Mesenteric fat pad (tissue), 1 donor: ENCODE results near the gene GAREM2. TPM values are rescaled to one million over a fixed set of nuclear protein-coding genes. Genes with fewer than 3 reads are reported as not detected.
A peak's percentile ranks its signal among the peaks of the same experiment; 100 is the strongest.

Source experiments
- DNase-seq: peaks from one replicate; pipeline ENCODE4 v3.0.0-alpha.2; 2020; ENCODE audit warnings: low spot score
- total RNA-seq: library from RNA; stranded (reverse); fragmentation: NEBNext Ultra II Directional; extraction: Animal tissue kit (Norgen Biotek cat#: 25700); gene quantifications from one replicate; pipeline ENCODE4 v1.2.1, GENCODE V29; 2021
- donor health status: DM: yes; HTN: yes; CAD: no.

GAREM2 gene
- total RNA-seq, 1 donor from 2014 or later, result 6.8 TPM

DNA sequence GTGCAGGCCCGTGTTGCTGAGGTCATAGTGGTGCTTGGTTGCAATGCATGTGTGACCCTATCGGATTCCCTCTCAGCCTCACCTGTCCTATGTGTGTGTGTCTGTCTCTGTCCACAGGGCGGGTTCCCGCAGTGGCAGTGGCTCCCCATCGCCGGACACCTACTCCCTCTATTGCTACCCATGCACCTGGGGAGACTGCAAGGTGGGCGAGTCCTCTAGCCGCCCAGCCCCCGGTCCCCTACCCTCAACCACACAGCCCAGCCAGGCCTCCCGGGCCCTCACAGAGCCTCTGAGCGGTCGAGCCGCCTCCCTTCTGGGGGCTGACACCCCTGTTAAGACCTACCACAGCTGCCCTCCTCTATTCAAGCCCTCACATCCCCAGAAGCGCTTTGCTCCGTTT lies 14.2 kb downstream of the GAREM2 start:
- peak; percentile 86 for DNase-seq

DNA sequence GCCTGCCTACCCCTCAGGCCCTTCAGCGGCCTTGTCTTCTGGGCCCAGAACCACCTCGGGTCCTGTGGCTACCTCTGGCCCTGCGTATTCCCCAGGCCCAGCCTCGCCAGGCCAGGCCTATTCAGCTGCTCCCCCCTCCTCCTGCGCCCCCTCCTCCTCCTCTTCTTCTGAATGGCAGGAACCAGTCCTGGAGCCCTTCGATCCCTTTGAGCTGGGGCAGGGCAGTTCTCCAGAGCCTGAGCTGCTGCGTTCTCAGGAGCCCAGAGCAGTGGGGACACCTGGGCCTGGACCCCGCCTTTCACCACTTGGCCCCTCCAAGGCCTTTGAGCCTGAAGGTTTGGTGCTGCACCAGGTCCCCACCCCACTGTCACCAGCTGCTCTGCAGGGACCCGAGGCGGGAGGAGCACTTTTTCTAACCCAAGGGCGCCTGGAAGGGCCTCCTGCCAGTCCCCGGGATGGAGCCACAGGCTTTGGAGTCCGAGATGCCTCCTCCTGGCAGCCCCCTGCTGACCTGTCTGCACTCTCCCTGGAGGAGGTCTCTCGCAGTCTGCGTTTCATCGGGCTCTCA lies 14.7 kb downstream of the GAREM2 start:
- DNase-seq, result peak; percentile 72

DNA sequence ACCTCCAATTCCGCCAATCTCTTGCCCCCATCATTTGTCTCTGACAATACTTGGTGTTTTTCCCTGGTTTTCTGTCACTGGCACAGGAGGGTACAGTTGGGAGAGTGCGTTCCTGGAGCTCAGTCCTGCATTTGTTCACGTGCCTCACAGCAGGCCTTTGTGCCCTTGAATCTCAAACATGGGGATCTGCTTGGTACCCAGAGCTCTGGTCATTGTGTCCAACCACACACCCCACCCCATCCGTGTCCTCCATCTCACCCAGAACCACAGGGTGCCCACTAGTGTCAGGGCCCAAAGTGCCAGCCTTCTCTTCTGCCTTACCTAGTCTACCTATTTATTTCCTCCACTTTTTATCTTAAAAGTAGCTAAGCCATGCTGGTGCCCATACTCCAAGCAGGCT lies 16.2 kb downstream of the GAREM2 start:
- peak; percentile 55 for DNase-seq

DNA sequence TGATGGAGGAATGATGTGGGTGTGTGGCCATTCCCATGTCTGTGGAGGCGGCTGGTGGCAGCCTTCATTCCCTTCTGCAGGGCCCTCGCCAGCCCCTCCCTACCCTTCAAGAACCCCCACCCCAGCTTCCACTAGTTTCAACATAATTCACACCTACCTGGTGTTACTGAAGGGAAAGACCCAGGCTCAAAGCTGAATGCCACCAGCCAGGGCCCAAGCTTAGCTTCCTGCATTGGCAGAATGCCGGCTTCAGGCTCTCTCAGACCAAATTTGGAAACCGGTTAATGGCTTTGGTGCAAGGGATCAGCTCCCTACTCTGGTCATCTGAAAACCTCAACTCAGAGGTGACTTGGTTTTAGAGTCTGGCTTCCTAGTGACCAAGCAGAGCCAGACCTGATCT lies 16.9 kb downstream of the GAREM2 start:
- DNase-seq, result peak; percentile 37

DNA sequence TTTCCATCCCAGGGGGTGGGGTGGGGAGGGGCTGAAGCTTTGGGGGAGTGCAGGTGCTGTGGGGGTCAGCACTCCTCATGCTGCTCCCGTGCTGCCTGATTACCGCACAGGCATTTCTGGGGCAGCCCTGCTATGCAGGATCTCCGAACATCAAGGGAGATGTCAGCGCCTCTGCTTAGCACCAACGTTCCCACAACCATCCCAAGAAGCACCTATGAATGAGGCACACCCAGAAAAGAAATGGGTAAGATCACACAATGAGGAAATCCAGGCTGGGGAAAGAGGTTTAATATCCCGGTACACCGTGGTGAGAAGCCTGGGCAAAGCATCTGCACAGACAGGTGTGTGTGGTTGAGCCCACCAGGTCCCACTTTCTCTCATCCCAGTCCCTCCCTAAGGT lies 17.5 kb downstream of the GAREM2 start:
- no peak for DNase-seq

DNA sequence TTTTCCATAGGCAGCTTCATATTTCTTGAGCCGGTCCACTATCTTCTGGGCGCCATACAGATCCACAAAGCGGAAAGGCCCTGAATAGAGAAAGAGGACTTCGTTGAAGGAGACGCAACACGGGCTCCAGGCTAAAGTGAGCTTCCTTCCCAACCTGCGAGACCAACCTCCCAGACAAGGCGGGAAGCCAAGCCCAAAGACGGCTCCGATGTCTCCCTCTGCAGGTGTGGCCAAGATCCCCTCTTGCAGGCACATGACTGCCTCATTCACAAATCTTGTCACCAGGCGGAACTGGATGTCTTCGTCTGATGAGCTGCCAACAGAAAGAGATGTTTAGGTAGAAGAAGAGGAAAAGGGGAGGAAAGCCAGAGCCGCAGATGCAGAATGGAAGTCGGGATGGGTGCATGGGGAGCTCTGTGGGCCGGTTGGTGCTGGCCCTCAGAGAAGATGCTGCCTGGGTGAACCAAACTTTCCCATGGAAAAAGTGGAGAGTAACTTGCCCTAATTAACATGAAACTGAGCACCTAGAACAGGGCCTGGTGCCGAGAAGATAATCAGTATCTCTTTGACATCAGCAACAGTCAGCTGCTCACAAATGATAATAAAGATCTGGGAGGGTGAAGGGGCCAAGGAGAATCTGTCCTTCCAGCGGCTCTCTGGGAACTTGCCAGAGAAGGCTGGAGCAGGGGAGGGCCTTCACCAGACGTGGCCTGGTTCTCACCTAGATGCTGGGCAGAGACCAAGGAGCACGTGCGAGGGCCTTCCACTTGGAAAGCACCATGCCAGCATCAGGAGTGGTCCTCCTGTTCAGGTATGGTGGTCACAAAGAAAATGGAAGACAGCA lies 18.6 kb downstream of the GAREM2 start:
- peak; percentile 72 for DNase-seq

DNA sequence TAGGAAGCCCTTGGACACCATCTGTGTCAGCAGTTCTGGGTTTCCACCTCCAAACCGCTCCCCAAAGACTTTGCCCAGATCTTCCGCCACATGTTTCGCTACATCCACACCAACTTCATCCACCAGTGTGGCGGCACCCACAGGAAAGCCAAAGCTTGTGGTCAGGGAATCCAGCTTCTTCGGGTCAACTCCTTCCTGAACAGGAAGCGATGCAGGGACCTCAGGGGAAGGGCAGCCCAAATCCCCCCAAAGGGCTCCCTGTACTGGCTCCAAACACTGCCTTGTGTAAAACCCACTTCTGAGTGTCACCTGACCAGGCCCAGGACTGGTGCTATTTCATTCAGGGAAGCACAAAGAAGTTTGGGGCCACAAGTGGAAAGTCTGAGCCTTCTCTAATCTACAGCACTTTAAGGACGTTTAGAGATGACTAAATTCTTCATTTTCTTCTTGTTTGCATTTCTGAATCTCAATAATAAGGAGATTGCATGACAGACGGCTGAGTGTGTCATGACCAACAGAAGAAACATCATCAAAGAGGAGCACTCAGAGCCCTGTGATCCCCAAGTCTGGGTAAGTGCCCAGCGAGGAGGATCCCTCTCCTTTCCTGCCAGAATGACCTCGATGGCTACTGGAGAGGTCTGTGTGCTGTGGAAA lies 20.8 kb downstream of the GAREM2 start:
- peak; percentile 51 for DNase-seq

DNA sequence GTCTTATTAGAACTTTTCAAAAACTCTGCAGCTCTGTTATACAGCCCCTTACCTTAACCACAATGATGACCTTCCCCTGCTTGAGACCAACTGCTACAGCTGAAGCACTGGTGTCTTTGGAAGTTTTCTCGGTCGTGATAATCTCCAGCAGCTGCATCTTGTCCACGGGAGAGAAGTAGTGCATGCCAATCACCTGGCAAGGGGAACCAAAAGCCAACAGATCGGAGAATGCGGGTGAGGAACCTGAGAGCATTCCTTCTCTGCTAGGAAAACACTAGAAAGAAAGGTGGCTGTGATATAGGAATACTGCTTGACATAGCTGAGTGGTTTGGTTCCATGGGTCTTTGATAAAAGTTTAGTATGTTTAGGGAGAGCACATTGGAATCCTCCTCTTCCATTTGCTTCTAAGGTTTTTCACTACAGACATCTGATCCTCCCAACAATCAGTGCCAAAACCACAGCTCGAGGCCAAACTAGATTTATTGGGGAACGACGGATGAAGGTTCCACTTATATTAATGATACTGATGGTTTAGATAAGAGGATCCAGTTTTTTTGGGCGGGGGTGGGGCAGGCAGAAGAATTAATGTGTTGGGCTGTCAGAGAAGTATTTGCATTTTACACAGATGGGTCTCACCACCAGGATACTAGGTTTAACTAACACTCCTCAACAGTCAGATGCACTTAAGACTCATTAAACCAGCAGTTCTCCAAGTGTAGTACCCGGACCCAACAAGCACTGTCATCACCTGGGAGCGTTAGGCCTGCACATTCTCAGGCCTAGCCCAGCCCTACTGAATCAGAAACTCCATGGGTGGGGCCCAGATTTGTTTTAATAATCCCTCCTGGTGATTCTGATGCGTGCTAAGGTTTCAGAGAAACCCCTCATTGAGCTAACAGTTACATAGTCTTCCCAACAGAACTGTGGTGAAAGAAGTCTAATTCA lies 22.4 kb downstream of the GAREM2 start:
- no peak for DNase-seq

DNA sequence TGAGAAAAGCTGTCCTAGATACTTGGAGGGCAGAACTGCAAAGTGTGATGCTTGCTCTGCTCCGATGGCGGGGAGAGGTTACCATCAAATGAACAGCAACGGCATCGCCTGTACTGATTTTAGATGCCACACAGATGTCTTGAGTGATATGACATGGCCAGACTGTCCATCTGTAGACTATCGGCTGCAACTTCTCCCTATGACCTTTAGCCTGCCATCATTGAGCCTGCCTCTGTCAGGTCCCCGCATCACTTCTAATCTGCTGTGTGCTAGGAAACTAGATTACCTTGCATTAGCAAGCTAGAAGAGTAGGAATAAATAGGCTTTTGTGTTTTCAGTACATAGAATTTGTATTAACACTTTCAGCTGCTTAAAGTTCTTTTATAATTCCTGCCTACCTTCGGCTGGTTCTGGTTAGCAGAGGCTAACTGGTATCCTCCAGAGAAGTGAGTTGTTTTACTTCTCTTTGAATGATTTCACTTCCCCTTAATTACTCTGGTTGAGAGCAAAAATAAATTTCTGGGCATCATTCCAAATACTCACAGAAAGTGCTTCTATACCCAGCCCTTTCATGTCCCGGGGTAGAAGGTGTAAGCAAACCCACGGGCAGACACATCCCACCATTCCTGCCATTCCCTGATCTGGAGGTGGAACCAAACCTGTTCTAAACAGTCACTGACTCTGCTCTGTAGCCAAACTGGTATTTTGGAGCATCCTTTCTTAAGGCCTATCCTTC lies 24.0 kb downstream of the GAREM2 start:
- peak; percentile 30 for DNase-seq

DNA sequence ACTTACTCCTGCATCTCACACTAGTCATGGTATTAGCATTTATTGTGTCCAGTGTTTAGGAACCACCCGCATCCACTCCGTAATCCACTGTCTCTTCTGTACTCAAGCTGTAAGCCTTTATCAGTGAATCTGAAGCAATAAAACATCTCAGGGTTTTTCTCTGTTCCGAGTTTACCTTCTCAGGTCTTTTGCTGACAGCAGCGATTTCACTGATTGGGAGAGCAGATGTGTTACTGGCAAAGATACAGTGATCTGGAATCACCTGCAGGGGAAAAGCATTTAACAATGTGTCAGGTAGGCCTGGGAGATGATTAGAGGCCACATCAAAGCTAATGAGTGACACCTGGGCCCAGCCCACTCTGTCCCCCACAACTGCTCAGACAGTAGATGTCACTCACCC lies 24.6 kb downstream of the GAREM2 start:
- no peak for DNase-seq

DNA sequence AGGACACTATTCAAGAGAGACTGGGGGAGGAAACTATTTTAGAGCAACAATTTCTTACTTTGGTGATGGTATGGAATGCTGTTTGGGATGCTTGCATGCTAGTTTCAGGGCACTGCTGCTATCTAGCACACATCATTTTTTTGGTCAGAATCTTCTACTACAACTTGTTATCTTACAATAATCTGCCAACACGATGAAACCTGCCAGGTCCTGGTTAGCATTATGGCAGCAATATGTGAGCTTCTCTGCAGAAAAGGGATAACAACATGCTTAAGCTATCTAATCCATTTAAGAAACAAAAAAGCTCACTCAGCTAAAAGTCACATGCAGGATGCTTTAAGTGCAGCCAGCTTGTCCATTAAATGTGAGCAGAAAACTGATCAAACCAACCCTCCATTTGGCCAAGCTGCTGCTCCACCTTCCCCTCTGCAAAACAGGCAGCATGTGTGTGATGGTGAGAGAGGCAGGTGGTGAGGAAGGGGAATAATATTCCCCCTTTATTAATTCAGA lies 30.1 kb downstream of the GAREM2 start:
- DNase-seq, result peak; percentile 9

DNA sequence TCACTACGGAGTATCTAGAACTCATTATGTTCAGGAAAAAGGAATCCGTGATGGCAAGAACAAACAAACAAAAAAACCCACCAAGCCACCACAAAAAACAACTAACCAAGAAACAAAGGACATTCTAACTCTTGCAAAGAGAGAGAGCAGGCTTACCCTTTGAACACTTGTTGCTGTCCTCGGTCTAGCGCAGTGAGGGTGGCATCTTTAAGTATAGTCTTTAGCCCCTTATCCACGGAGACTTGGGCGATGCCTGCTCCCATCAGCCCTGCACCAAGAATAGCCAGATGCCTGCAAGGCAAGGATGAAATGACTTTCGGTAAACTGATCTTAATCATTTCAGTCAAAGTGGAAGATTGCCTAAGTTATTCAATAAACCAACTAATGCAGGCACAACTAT lies 31.0 kb downstream of the GAREM2 start:
- no peak for DNase-seq

DNA sequence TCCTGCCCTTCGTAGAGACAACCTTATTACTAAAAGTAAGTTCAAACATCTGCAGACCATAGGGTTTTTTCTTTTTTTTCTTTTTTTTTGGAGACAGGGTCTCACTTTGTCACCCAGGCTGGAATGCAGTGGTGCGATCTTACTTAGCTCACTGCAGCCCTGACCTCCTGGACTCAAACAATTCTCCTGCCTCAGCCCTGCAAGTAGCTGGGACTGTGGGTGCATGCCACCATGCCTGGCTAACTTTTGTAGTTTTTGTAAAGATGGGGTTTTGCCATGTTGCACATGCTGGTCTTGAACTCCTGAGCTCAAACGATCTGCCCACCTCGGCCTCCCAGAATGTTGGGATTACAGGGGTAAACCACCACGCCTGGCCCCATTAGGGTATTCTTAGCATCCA lies 39.1 kb downstream of the GAREM2 start:
- DNase-seq, result no peak

DNA sequence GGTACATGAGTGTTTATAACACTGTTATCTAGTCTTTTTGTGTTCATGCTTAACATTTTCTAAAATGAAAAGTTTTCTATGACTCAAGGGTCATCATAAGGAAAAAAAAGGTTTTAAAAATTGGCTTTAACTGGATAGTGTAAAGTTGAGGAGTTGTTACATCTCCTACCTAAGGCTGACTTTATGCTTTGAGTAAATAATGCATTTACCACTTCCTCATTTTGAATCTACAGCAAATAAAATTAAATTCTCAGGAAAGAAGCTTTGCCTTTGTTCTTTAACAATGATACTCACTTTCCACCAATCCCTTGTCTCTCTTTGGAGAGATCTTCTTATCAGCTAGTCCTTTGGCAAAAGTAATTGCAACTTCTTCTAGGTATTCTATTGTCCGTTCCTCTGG lies 41.9 kb downstream of the GAREM2 start:
- no peak for DNase-seq

DNA sequence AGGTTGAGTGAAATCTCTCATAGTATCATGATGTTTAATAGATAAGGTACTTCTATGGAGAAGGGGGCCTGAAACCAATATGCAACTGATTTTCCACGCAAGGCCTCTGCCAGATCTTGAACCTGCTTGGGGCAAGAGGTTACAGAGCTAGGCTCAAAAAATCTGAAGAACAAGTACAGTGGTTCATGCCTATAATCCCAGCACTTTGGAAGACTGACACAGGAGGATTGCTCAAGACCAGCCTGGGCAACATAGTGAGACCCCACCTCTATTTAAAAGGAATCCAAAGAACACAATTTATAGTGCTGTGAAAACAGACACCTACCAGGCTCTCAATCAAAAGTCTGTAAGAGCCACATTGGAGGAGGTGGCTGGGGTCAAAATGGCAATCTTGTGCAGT lies 42.9 kb downstream of the GAREM2 start:
- no peak for DNase-seq

DNA sequence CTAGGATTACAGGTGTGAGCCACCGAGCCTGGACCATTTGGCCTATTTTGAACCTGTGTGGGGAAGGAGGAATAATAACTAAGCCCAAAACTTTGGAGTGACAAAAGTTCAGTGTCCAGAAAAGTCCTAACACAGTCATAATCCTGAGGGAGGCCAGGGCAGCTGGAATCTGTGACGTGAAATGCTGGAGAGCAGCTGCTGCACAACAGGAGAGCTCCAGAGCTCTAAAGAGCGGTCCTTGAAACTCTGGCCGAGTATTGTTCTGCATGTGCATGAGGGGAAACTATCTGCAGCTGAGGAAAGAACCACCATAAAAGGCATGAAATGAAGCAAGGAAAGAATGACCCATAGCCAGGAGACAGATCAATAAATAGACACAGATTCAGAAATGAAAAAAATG lies 43.7 kb downstream of the GAREM2 start:
- DNase-seq, result no peak

DNA sequence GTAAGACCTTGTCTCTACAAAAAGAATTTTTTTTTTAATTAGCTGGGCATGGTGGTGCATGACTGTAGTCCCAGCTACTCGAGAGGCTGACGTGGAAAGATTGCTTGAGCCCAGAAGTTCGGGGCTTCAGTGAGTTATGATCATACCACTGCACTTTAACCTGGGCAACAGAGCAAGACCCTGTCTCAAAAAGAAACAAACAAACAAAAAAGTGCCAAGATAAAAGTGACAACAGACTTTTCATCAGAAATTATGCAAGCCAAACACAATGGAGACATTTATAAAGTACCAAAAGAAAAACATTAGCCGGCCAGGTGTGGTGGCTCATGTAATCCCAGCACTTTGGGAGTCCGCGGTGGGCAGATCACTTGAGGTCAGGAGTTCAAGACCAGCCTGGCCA lies 44.8 kb downstream of the GAREM2 start:
- DNase-seq, result no peak

DNA sequence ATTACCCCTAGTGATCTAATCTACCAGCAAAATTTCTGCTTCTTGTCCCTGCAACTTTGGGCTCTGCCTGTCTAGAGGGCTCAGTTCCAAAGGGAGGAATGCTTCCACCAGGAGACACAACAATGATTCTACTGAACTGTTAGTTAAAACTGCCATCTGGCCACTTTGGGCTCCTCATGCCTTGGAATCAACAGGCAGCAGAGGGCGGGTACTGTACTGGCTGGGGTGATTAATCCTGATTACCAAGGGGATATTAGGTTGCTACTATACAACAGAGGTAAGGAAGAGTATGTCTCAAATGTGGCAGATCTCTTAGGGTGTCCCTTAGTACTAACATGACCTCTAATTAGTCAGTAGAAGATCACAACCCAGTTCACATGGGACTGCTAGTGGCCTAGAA lies 50.1 kb downstream of the GAREM2 start:
- no peak for DNase-seq

DNA sequence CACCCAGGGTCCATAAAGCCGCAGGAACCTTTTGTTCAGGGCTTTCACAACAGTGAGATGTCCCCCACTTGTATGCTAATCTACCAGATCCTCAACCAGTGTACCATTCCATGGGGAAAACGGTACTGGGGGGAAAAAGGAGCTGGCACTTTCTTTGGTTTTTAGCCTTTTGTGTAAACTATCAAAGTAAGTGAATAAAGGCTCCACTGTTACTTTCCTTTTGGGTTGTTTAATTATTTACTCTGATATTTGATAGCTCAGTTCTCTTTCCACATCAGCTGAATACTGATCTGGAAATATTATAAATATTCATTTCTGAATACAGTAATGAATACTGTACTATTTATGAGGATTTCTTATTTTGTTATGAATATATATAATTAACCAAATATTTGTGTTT lies 51.2 kb downstream of the GAREM2 start:
- no peak for DNase-seq

DNA sequence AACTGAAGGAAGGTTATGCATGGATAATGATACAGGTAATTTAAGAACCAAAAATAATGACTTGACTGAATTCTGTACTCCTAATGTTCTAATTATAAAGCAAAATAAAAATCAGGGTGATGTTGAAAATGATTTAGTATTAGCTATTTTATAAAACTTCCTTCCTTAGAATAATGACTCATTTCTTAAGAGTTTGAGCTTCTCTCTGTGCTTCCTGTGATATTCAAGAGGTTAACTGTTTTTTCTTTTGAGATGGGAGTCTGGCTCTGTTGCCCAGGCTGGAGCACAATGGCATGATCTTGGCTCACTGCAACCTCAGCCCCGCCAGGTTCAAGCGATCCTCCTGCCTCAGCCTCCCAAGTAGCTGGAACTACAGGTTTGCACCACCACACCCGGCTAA lies 56.7 kb downstream of the GAREM2 start:
- no peak for DNase-seq

DNA sequence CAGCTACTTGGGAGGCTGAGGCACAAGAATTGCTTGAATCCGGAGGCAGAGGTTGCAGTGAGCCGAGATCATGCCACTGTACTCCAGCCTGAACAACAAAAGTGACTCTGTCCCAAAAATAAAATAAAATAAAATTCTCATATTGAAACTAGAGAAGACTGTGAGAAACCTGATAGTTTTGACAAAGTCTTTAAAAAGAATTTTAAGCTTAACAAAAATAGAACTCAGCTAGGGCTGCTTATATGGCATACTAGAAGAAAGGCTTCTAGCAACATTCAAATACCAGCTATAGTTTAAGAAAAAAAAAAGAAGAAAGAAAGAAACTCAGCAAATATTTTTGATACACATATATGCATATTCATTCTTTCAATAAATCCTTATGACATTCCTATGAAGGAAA lies 57.9 kb downstream of the GAREM2 start:
- DNase-seq, result no peak
